ENCODE data around the gene S100A3.
A peak's percentile ranks its signal among the peaks of the same experiment; 100 is the strongest.
"Not testable (repeated sequence)": the region's sequence is repeated elsewhere in the genome, so short reads cannot be mapped to it uniquely, and the experiment has no call there.

Gene S100A3

GRCh38 chr1:153534226-153534924, 14.7 kb downstream of the S100A3 start:
- DNase-seq, result no peak

- DNase-seq, result no peak
Measured at GRCh38 chr1:153533689-153534201, 15.3 kb downstream of the S100A3 start.

GRCh38 chr1:153532769-153533599, 16.1 kb downstream of the S100A3 start:
- peak; percentile 78 for DNase-seq

GRCh38 chr1:153532181-153532580, 16.9 kb downstream of the S100A3 start:
- DNase-seq, result peak; percentile 22

GRCh38 chr1:153531638-153532037, 17.4 kb downstream of the S100A3 start:
- DNase-seq, result no peak

- no peak for DNase-seq
Measured at GRCh38 chr1:153527683-153528040, 21.4 kb downstream of the S100A3 start.

GRCh38 chr1:153527023-153527682, 21.9 kb downstream of the S100A3 start:
- no peak for DNase-seq

GRCh38 chr1:153526132-153526543, 22.9 kb downstream of the S100A3 start:
- no peak for DNase-seq

GRCh38 chr1:153525088-153525728, 23.9 kb downstream of the S100A3 start:
- DNase-seq, result no peak

GRCh38 chr1:153522353-153523048, 26.6 kb downstream of the S100A3 start:
- DNase-seq, result not testable (repeated sequence)

GRCh38 chr1:153521808-153522207, 27.2 kb downstream of the S100A3 start:
- DNase-seq, result not testable (repeated sequence)

GRCh38 chr1:153520818-153521476, 28.1 kb downstream of the S100A3 start:
- DNase-seq, result no peak

- not testable (repeated sequence) for DNase-seq
Measured at GRCh38 chr1:153520137-153520691, 28.8 kb downstream of the S100A3 start.

GRCh38 chr1:153519242-153519641, 29.8 kb downstream of the S100A3 start:
- DNase-seq, result no peak

GRCh38 chr1:153515504-153516394, 33.3 kb downstream of the S100A3 start:
- no peak for DNase-seq

- no peak for DNase-seq
Measured at GRCh38 chr1:153513666-153514065, 35.4 kb downstream of the S100A3 start.

- no peak for DNase-seq
Measured at GRCh38 chr1:153513023-153513422, 36.0 kb downstream of the S100A3 start.

- peak; percentile 80 for DNase-seq
Measured at GRCh38 chr1:153510984-153511410, 38.1 kb downstream of the S100A3 start.

- DNase-seq, result peak; percentile 69
Measured at GRCh38 chr1:153509729-153510354, 39.2 kb downstream of the S100A3 start.

- no peak for DNase-seq
Measured at GRCh38 chr1:153509036-153509435, 40.0 kb downstream of the S100A3 start.
